CD4-positive, alpha-beta T cell treated with Interleukin-1 beta for 1 hour (primary cell): ENCODE measurements around the gene GPR85.

Experiments used
- DNase-seq, 2 donors: peaks; one replicate each; pipeline ENCODE4 v3.0.0-alpha.2; 2020 to 2022

The GPR85 gene, protein sequence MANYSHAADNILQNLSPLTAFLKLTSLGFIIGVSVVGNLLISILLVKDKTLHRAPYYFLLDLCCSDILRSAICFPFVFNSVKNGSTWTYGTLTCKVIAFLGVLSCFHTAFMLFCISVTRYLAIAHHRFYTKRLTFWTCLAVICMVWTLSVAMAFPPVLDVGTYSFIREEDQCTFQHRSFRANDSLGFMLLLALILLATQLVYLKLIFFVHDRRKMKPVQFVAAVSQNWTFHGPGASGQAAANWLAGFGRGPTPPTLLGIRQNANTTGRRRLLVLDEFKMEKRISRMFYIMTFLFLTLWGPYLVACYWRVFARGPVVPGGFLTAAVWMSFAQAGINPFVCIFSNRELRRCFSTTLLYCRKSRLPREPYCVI

DNA sequence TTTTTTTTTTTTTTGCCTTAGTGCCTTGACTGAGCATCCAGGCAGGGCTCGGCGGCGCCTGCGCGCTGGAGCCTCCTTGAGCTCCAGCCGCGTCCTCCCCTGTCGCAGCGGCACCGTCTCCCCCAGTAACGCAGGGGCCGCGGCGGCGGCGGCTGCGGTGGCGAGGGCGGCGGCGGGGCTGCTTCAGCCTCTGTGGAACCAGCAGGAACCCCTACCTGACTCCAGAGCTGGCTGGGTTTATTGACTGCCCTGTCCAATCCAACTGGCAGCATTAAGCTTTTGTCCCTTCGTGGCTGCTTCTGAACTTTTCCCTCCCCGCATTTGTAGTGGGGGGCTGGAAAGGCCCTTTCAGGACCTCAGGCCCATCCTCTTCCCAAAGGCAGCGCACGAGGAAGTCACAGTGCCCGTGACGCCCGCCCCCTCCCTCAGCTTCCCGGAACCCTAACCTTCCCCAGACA lies at the start of gene GPR85:
TSS of gene GPR85 (minus strand) at position 397 of the 458 bp plus-strand sequence. CDS start 2,106 bp downstream, outside the sequence.
- peak in 1 of 2 donors; percentile 7 for DNase-seq

DNA sequence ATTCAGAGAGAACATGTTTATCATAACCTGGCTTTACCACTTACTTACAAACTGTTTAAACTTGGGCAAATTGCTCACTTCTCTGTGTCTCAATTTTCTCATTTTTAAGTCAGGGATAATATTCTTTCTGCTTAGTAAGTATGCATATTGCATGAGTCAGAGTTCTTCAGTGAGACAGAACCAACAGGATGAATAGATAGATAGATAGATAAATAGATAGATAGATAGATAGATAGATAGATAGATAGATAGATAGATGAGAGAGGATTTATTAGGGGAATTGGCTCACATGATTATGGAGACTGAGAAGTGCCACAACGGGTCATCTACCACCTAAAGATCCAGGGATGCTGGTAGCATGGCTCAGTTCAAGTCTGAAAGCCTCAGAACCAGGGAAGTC lies 47.4 kb upstream of the GPR85 start:
- no peak for DNase-seq

DNA sequence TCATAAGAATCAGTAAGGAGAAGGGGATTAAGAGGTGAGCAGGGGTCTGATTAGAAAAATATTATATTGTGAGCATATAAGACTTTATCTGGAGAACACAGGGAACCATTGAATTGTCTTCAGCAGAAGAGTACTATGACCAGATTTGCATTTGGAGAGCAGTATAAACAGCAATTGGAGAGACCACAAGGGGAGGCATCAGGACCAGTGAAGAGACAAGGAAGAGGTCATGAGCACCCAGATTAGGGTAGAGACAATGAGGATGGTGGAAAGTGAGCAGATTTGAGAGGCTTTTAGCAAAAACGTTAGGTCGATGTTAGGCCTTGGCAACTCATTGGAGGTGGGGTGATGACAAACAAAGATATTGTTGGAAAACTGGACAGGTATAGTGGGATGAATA lies 44.7 kb upstream of the GPR85 start:
- no peak for DNase-seq

DNA sequence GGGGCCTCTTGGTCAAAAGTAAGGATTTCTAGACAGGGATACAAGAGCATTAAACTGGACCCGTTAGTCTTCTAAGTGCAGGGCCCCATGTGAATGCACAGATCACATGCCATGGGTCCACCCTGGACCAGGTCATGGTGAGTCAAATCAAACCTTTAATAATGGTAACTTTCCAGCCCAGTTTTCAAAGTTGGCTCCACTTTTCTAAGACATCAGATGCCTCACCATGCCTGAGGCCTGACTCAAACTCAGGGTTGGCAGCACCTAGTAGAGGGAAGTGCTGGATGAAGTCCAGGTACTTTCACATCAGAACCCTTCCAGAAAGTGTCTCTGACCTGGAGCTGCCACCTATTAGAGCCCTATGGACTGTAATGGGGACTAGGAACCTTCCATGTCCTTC lies 41.4 kb upstream of the GPR85 start:
- DNase-seq, result no peak

DNA sequence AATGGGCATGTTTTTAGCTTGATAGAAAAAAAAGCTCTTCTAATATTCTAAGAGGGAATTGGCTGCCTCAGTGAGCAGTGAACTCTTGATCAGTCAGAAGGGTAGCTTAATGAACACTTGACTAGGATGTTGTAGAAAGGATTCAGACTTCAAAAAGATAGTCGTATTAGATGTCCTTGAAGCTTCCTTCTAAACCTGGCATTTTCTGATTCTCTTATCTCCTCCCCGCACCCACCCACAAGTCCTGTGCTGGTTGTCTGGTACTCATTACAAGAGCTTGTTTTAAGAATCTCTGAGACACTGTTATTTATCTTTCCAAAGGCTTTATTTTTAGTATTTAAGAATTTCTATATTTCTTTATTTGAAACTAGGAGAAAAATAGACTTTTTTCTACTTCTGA lies 39.1 kb upstream of the GPR85 start:
- DNase-seq, result no peak

DNA sequence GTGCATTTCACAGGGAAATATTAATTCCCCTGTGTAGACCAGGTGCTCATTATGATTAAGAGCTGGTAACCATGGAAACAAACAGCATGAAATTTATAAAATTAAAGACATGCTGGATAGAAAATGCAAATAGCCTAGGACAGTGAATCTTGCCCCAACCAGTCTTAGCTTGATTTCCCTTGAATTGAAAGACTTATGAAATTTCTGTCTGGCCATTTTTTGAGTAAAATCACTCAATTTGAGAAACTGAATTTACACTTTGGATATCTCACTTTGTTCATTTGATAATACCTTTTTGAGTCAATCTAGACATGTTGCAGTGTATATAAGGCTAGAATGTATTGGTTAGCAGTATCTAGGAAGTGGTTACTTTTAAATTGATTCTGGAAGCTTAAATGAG lies 36.1 kb upstream of the GPR85 start:
- no peak for DNase-seq

DNA sequence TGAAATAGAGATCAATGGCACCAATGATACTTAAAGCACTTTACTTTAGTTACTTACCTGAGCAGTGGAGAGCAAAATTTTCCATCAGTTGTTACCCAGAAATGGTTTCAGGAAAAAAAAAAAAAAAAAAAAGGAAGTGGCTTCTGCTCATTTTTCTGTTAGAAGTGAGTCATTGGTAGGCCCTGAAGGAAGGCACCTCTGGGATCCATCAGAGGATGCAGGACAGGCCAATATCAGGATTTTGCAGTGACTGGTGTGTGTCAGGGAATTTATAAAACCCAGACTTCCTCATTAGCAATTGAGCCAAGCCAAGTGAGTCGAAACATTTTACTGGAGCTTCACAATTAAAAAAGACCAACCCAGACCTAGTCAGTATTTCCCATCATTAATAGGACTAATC lies 34.0 kb upstream of the GPR85 start:
- DNase-seq, result no peak

DNA sequence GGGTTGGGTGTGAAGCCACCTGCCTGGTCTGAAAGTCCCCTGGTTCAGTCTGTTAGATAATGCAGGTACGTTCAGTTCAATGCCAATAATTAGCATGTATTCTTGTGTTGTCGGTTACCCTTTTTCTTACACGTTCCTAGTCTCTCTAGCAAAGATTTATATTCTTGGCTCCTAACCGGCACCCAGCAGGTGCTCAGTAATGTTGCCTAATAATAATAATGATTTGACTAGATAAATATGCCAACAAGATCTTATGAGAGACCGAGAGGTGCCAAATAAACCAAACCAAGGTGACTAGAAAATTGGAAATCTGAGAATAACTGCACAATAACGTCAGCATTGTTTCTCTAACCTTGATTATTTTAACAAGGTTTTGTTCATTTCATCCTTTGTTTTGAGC lies 32.8 kb upstream of the GPR85 start:
- no peak for DNase-seq

DNA sequence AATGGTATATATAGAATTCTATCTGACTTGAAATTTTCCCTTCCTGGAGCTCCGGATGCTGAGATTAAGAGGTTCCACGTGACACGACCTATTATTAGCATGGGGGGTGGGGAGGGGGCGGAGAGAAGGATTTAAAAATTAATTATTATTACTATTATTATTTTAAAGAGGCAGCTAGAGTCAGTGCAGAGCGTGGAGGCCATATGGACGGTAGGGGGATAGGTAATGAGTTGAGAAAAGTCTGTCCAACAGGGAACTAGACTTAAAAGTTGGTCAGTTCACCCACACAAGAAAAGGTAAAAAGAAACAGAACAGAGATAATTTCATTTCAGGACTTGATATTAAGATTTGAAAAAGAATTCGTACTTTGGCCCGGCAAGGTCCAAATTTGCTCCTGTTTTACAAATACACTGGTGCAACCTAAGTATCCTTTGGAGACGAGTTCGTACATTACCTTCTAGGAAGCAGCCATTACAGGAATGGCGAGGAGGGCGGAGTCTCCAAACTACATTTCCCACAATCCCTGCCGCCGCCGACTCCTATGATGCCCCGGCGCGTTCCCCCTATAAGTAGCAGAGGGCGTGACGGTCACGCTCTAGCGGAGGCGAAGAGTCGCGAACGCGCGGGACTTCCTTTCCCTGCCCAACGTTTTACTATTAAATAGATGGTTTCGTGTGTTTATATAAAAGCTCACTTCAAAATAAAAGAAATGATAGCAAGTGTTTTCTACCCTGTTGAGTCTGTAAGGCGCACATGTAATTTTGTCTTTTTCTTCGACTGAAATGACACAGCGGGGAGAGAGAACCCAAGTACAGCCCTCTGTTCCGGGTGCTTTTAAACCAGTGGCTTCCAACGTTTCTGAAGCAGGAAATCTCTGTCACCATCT lies 31.7 kb upstream of the GPR85 start, which contains the start of gene SMIM30:
TSS of gene SMIM30 (minus strand) at position 481 of the 886 bp plus-strand sequence. CDS start 976 bp downstream, outside the sequence.
- peak; percentile 88 for DNase-seq

DNA sequence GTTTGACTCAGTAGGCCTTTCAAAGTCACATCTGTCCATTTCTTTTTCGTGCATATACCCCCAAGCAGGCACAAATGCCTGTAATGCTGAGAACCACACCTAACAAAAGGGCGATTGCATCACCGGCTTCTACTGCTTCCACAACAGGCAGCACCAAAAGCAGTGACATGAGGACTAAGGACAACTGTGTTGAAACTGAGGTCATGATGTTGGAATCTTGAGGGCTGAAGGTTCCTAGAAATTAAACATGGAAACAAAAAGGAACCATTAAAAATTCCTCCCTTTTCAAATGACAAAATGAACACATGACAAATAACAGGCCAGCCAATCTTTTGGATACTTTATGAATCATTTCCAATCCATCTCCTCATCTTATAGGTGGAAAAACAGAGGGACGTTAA lies 30.7 kb upstream of the GPR85 start:
- peak in 1 of 2 donors; percentile 4 for DNase-seq

DNA sequence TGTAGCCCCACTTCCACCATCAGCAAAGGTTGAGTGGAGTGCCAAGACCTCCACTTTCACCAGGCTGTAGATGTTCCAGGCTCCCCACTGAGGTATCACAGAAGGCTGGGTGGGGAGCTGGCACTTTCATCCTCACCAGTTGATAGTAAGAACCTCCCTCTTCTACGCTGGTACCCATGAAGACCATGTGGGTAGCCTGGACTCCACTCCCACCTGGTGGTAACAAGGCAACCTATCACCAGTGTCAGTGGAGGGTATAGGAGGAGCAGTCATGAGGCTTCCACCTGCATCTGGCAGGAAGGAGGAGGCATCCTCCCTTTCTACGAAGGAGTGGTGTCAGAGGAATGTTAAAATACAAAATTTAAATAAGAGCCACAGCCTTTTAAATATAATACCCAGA lies 27.3 kb upstream of the GPR85 start:
- no peak for DNase-seq

DNA sequence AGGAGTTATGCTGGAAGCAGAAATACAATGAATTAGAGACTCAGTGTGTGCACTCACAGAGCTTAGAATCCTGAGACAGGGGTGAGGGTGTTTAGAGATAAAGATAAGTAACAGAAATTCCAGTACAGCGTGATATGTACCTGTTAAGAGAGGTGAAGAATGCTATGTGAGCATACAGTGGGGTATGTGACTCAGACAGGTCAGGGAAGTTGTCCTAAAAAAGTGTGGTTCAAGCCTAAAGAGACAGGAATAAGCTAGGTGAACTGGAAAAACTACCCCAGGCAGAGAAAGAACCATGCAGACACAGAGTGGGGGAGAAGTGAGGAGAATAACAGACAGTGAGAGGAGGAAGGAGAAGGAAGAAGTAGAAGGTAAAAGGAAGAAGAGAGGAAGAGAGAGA lies 23.1 kb upstream of the GPR85 start:
- no peak for DNase-seq

DNA sequence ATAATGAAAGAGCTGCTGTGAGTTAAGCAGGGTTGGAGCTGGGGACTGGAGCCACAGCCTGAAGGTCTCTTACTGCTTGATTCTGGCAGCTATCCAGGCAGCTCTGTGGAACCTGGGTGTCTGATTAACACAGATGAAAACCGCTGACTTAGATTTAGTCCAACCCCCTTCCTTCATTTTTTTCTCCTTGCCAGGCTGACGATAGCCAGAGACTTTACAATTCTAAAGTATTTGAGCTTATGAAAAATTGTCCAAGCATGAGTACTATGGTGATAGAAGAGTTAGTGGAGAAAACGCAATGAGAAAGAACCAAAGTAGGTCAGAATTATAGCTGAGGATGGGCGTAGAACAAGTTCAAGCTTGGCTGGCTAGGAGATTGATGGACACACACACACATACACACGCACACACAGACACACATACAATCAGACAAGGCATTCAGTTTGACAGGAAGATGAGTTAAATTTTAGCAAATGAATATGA lies 13.5 kb upstream of the GPR85 start:
- no peak for DNase-seq

DNA sequence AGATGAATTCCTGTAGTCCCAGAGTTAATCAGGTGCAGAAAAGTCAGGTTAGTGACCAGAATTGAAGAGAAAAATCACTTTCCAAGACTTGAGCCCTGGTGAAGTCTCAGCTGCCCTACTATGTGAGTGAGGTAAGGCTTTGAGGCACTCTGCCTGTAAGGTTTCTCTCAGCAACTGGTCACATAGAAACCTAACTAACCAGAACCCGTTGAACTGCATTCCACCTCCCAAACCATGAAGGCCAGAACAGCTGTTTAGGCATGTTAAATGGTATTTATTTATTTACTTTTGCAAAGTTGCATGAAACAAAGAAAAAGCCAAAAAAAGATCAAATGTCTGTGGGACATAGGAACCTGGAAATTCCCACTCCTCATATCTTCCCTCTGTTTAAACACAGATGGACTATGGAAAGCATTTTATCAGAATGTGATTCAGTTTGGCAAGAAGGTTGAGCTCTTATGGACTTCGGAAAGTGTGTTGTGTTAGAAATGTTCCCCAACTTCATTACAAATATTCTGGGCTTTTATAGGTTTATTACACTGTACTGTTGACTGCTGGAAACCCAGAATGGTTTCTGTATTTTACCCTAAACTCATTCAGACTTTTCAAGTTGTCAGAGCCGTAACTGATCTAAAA lies 12.8 kb upstream of the GPR85 start:
- DNase-seq, result no peak

DNA sequence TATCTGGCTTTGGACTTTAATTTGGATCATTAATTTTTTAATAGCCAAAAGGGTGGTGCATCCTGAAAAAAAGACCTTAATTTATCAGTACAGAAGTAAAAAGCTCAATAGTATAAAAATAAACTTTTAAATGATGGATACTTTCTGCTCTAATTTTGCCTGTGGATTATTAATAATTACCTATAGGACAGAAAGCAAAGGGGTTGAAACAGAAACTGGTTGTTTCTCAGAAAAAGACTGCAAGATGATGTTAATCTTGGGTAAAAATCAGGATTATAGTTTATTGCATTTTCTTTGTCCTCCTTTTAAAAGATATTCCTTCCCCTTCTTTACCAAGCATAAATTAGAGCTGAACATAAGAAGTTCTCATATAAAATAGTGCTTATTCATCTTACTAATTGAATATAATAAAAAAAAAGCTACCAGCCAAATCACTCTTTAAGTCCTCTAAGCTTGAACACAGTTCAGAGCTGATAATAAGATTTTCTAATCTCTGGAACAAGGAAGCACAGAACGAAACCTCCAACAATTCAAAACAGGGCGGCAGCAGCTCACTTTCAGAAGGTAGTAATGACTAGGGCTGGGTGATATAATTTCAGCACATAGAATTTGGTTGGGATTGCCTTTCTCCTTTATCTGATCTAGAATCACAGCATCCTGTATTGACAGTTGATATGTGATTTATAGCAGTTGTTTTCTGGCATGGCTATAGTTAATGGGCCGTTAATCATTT lies 8.1 kb upstream of the GPR85 start:
- DNase-seq, result no peak

DNA sequence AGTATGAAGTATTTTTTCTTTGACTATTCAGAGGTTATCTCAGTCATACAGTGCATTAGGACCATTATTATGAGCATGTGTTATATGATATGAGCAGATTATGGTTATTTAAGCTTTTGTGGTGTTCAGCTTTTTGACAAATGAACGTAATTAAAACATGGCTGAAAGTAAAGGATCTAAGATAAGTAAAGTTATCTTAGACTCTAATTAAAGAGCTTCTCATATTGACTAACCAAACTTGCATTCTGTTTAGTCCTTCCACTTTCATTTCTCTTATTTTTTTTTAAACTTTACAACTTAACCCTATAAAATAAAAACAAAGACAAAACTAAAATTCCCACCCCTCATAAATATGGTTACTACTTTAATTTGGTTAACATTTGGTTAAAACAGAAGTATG lies 6.9 kb upstream of the GPR85 start:
- no peak for DNase-seq

DNA sequence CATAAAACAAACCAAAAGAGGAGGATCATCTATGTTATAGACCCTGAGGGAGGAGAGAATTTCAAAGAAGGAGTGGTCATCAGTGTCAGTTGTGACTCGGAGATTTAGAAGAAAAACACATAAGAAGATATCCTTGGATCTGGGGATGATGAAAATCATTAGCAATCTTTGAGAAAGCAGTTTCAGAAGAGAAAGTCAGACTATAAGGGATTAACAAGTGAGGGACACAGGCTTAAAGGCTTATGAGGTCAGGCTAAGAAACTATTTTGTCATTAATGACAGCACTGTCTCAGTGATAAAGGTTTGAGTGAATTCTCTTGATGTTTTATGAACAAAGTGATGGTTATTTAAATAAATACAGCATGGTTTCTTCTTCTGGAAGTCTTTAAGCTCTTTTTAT lies 6.1 kb upstream of the GPR85 start:
- DNase-seq, result no peak

DNA sequence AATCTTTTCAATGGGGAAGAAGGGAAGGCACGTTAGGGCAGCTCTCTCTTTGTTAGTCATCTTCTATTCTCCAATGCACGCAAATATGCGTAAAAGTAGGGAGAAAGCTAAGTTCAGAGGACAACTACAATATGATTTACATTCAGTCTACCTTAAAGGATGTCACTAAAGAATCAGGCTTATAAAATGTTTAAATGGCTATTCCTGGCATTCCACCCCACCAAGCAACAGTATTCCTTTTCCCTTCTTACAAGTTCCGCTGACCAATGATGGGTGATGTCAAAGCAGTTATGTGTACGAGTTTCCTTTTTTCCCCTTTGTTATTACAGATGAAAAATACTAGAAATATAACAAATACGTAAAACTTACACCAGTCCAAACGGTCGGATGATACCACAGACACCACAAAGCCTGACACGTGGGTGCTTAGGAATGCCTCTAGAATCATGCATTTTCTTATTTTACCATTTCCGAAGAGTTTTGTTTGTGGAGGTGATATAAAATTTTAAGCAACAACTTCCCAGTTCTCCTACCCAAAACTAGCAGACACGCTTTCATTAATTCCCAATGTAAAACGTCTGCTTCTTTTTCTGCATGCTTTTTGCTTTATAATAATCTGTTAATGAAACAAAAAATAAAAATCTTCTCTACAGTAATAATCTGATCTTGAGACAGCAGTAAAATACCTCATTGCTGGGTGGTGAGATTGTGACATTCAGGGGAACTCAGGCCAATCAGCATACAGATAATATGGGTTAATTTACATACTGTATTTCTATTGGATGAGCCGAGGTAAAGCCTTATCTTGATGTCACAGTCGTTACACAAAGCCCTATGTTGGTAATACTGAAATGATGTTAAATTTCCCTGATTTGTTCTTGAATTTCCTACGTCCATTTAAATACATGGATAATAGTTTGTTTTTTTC lies 708 bp upstream of the GPR85 start:
- DNase-seq, result no peak

DNA sequence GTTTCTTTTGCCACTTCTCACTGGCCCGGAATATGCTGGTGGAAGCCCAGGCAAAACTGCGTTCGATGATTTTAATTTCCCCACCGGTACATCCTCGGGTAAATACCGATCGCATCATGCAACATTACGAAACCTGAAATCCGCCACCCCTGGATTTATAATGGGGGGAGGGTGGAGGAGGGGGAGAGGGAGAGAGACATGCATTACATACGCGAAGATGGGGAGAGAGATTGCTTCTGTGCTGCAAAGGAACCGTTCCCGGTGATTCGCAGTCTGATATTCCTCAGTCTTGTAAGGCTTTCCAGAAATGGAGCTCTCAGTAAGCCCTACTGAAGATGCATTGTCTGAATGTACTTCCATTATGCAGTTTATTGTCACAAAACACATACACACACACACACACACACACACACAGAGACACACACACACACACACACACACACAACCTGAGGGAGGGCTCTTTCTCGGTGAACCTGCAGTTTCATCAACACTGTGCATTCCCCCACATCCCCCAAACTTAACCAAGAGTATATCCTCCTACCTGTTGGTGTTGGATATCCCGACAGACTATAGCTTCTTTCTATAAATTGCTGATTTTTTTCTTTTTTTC lies 741 bp downstream of the GPR85 start:
- no peak for DNase-seq

DNA sequence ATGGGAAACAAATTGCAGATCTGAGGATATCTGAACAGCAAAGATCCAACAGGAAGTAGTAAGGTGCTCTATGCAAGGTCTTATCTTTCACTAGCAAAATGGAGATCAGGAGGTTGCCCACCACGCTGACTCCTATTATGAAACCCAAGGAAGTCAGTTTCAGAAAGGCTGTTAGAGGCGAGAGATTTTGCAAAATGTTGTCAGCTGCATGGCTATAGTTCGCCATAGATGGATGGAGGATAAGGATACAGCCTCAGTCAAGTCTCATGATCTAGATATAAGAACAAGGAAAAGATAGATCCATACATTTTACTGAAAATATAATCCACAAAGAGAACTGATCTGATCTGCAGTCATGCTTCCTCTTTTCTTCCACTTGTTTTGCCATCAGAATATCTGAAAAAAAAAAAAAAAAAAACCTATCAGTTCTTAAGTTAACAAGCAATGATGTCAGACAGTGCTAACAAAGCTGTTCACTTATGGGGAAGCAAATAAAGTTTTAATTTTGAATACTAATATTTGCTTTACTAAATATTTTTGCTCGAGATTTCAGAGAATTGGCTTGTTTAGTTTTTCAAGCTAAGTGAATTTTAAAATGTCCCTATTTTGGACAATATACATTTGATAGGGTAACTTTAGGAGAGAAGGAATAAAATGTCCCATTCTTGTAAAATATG lies 2.0 kb downstream of the GPR85 start:
- no peak for DNase-seq
